ENCODE results near the gene ACVR1. TPM values are rescaled to one million over a fixed set of nuclear protein-coding genes. Genes with fewer than 3 reads are reported as not detected.

Gene ACVR1
- total and polyA plus RNA-seq, 7 experiments from 2014 or later: 6.0 to 42.0 (median 17.8) TPM

- H3K4me3 Mint-ChIP-seq: no peak overlapping the region
- Histone ChIP-seq H3K4me1 (ENCODE audit: control insufficient read depth in 2 of 2, insufficient read depth in 2 of 2, low read length in 2 of 2) (no peaks in the 10 kb centered on the region), H3K4me3 (ENCODE audit: low read length) (no peak overlapping the region), H3K36me3 (ENCODE audit: control insufficient read depth in 2 of 3, insufficient read depth in 3 of 3, low read length in 3 of 3) (peaks cover 0 to 10% (median 0%) of the 10 kb centered on the region in 3 experiments), H3K27ac (ENCODE audit: low read depth, low read length) (no peak overlapping the region), H3K27me3 (ENCODE audit: control insufficient read depth in 2 of 2, insufficient read depth in 2 of 2, low read length in 2 of 2) (no peaks in the 10 kb centered on the region), H3K9me3 (ENCODE audit: control insufficient read depth in 2 of 3, low read length in 3 of 3) (no peaks in the 10 kb centered on the region)
- ATAC-seq (no peak), DNase-seq (no peak)
- ChIA-PET CTCF (no interaction called here), POLR2A (no interaction called here)
- intact Hi-C loops (cut with micrococcal nuclease): no loop called here
- H3K36me3 Mint-ChIP-seq: peaks cover 9 to 62% (median 46%) of the 10 kb centered on the region in 5 donors
- peaks cover 0 to 32% (median 4%) of the 10 kb centered on the region in 7 donors for H3K4me1 Mint-ChIP-seq
- no peaks in the 10 kb centered on the region for H3K27me3 Mint-ChIP-seq
- no peaks in the 10 kb centered on the region for H3K9me3 Mint-ChIP-seq
- no peak overlapping the region for H3K27ac Mint-ChIP-seq
These were observed 129.7 kb downstream of the ACVR1 start for GRCh38 chr2:157746234-157746950.

- no peak overlapping the region for H3K4me3 ChIP-seq (ENCODE audit: low read length)
- Mint-ChIP-seq H3K9me3 (no peaks in the 10 kb centered on the region), H3K36me3 (peaks cover 4 to 54% (median 40%) of the 10 kb centered on the region in 5 donors), H3K4me3 (no peak overlapping the region), H3K27me3 (no peaks in the 10 kb centered on the region), H3K4me1 (peaks cover 0 to 32% (median 4%) of the 10 kb centered on the region in 7 donors), H3K27ac (no peak overlapping the region)
- H3K36me3 ChIP-seq (ENCODE audit: control insufficient read depth in 2 of 3, insufficient read depth in 3 of 3, low read length in 3 of 3): peaks cover 0 to under 1% (median 0%) of the 10 kb centered on the region in 3 experiments
- CTCF ChIA-PET: no interaction called here
- POLR2A ChIA-PET: no interaction called here
- DNase-seq (no peak), ATAC-seq (no peak)
- no peaks in the 10 kb centered on the region for H3K27me3 ChIP-seq (ENCODE audit: control insufficient read depth in 2 of 2, insufficient read depth in 2 of 2, low read length in 2 of 2)
- H3K9me3 ChIP-seq (ENCODE audit: control insufficient read depth in 2 of 3, low read length in 3 of 3): no peaks in the 10 kb centered on the region
- no peak overlapping the region for H3K27ac ChIP-seq (ENCODE audit: low read depth, low read length)
- H3K4me1 ChIP-seq (ENCODE audit: control insufficient read depth in 2 of 2, insufficient read depth in 2 of 2, low read length in 2 of 2): no peaks in the 10 kb centered on the region
- intact Hi-C loops (cut with micrococcal nuclease): no loop called here
These were observed 131.5 kb downstream of the ACVR1 start for GRCh38 chr2:157744571-157745076.

- no peaks in the 10 kb centered on the region for H3K27me3 Mint-ChIP-seq
These were observed 133.1 kb downstream of the ACVR1 start for GRCh38 chr2:157743051-157743450.

GRCh38 chr2:157741819-157742484 is 134.2 kb downstream of the ACVR1 start:
- H3K27me3 ChIP-seq (ENCODE audit: control insufficient read depth in 2 of 2, insufficient read depth in 2 of 2, low read length in 2 of 2): no peaks in the 10 kb centered on the region
- H3K36me3 ChIP-seq (ENCODE audit: control insufficient read depth in 2 of 3, insufficient read depth in 3 of 3, low read length in 3 of 3): peaks cover 0 to 16% (median 5%) of the 10 kb centered on the region in 3 experiments
- intact Hi-C loops (cut with micrococcal nuclease): no loop called here
- no peaks in the 10 kb centered on the region for H3K9me3 Mint-ChIP-seq
- peaks cover 0 to 15% (median 1%) of the 10 kb centered on the region in 7 donors for H3K4me1 Mint-ChIP-seq
- peak in 1 of 9 donors; percentile 2 for DNase-seq
- ChIA-PET CTCF (no interaction called here), POLR2A (no interaction called here)
- H3K9me3 ChIP-seq (ENCODE audit: control insufficient read depth in 2 of 3, low read length in 3 of 3): no peaks in the 10 kb centered on the region
- H3K4me3 Mint-ChIP-seq: no peak overlapping the region
- H3K36me3 Mint-ChIP-seq: peaks cover 8 to 54% (median 43%) of the 10 kb centered on the region in 5 donors
- H3K4me1 ChIP-seq (ENCODE audit: control insufficient read depth in 2 of 2, insufficient read depth in 2 of 2, low read length in 2 of 2): no peaks in the 10 kb centered on the region
- no peak for ATAC-seq
- H3K4me3 ChIP-seq (ENCODE audit: low read length): no peak overlapping the region
- peak overlapping the region in 1 of 9 donors; percentile 37 for H3K27ac Mint-ChIP-seq
- H3K27me3 Mint-ChIP-seq: no peaks in the 10 kb centered on the region
- no peak overlapping the region for H3K27ac ChIP-seq (ENCODE audit: low read depth, low read length)

More at GRCh38 chr2:157743051-157743450, 133.1 kb downstream of the ACVR1 start:
- no peaks in the 10 kb centered on the region for H3K27me3 ChIP-seq (ENCODE audit: control insufficient read depth in 2 of 2, insufficient read depth in 2 of 2, low read length in 2 of 2)
- no peak for DNase-seq
- H3K4me1 Mint-ChIP-seq: peaks cover 0 to 21% (median 4%) of the 10 kb centered on the region in 7 donors
- no peak overlapping the region for H3K4me3 ChIP-seq (ENCODE audit: low read length)
- no peaks in the 10 kb centered on the region for H3K9me3 ChIP-seq (ENCODE audit: control insufficient read depth in 2 of 3, low read length in 3 of 3)
- no peaks in the 10 kb centered on the region for H3K4me1 ChIP-seq (ENCODE audit: control insufficient read depth in 2 of 2, insufficient read depth in 2 of 2, low read length in 2 of 2)
- no peaks in the 10 kb centered on the region for H3K9me3 Mint-ChIP-seq
- ChIA-PET CTCF (no interaction called here), POLR2A (no interaction called here)
- no peak overlapping the region for H3K27ac ChIP-seq (ENCODE audit: low read depth, low read length)
- H3K36me3 Mint-ChIP-seq: peaks cover 4 to 50% (median 40%) of the 10 kb centered on the region in 5 donors
- peak overlapping the region in 1 of 10 donors; percentile 16 for H3K4me3 Mint-ChIP-seq
- intact Hi-C loops (cut with micrococcal nuclease): no loop called here
- peak overlapping the region in 2 of 9 donors; percentile 62 to 76 for H3K27ac Mint-ChIP-seq
- no peak for ATAC-seq
- H3K36me3 ChIP-seq (ENCODE audit: control insufficient read depth in 2 of 3, insufficient read depth in 3 of 3, low read length in 3 of 3): peaks cover 0 to 5% (median 0%) of the 10 kb centered on the region in 3 experiments

- peaks cover 0 to 37% (median 8%) of the 10 kb centered on the region in 3 experiments for H3K36me3 ChIP-seq (ENCODE audit: control insufficient read depth in 2 of 3, insufficient read depth in 3 of 3, low read length in 3 of 3)
- POLR2A ChIA-PET: no interaction called here
These were observed 138.5 kb downstream of the ACVR1 start for GRCh38 chr2:157737656-157738055.

GRCh38 chr2:157735532-157735931 is 140.6 kb downstream of the ACVR1 start:
- Histone ChIP-seq H3K27me3 (ENCODE audit: control insufficient read depth in 2 of 2, insufficient read depth in 2 of 2, low read length in 2 of 2) (no peaks in the 10 kb centered on the region), H3K9me3 (ENCODE audit: control insufficient read depth in 2 of 3, low read length in 3 of 3) (no peaks in the 10 kb centered on the region), H3K4me1 (ENCODE audit: control insufficient read depth in 2 of 2, insufficient read depth in 2 of 2, low read length in 2 of 2) (no peaks in the 10 kb centered on the region), H3K27ac (ENCODE audit: low read depth, low read length) (no peak overlapping the region), H3K36me3 (ENCODE audit: control insufficient read depth in 2 of 3, insufficient read depth in 3 of 3, low read length in 3 of 3) (peaks cover 0 to 39% (median 8%) of the 10 kb centered on the region in 3 experiments), H3K4me3 (ENCODE audit: low read length) (no peak overlapping the region)
- no peak for DNase-seq
- ChIA-PET CTCF (no interaction called here), POLR2A (no interaction called here)
- no peak overlapping the region for H3K27ac Mint-ChIP-seq
- intact Hi-C loops (cut with micrococcal nuclease): no loop called here
- H3K36me3 Mint-ChIP-seq: peaks cover 32 to 79% (median 72%) of the 10 kb centered on the region in 5 donors
- ATAC-seq: no peak
- no peak overlapping the region for H3K4me3 Mint-ChIP-seq
- peaks cover 0 to 12% (median 0%) of the 10 kb centered on the region in 7 donors for H3K4me1 Mint-ChIP-seq
- H3K27me3 Mint-ChIP-seq: no peaks in the 10 kb centered on the region
- peaks cover 0 to 14% (median 6%) of the 10 kb centered on the region in 11 donors for H3K9me3 Mint-ChIP-seq

More at GRCh38 chr2:157737656-157738055, 138.5 kb downstream of the ACVR1 start:
- Mint-ChIP-seq H3K9me3 (peaks cover 0 to 7% (median 0%) of the 10 kb centered on the region in 11 donors), H3K4me1 (peaks cover 0 to 12% (median 0%) of the 10 kb centered on the region in 7 donors), H3K4me3 (no peak overlapping the region), H3K27me3 (no peaks in the 10 kb centered on the region), H3K36me3 (peaks cover 28 to 72% (median 65%) of the 10 kb centered on the region in 5 donors), H3K27ac (no peak overlapping the region)
- Histone ChIP-seq H3K4me3 (ENCODE audit: low read length) (no peak overlapping the region), H3K4me1 (ENCODE audit: control insufficient read depth in 2 of 2, insufficient read depth in 2 of 2, low read length in 2 of 2) (no peaks in the 10 kb centered on the region), H3K27me3 (ENCODE audit: control insufficient read depth in 2 of 2, insufficient read depth in 2 of 2, low read length in 2 of 2) (no peaks in the 10 kb centered on the region), H3K9me3 (ENCODE audit: control insufficient read depth in 2 of 3, low read length in 3 of 3) (no peaks in the 10 kb centered on the region), H3K27ac (ENCODE audit: low read depth, low read length) (no peak overlapping the region)
- intact Hi-C loops (cut with micrococcal nuclease): no loop called here
- CTCF ChIA-PET: no interaction called here
- ATAC-seq (no peak), DNase-seq (no peak)
